Neural cell (in vitro differentiated cells): ENCODE measurements around the gene PLCB4. TPM values are rescaled to one million over a fixed set of nuclear protein-coding genes. Genes with fewer than 3 reads are reported as not detected.

Source experiments
- H2AFZ ChIP-seq: fragments of 200-600, 300-800 bp; sonication (generic), shearing (Covaris generic); 2 replicates; pipeline ENCODE4 v1.6.0; 2014; ENCODE audit warnings: low read depth, mild to moderate bottlenecking, antibody characterized with exemption, low read length, moderate library complexity
- H3F3A ChIP-seq: fragments of 200-600 bp; shearing (Covaris generic); 2 replicates; pipeline ENCODE4 v1.6.1; 2016; ENCODE audit warnings: mild to moderate bottlenecking, moderate library complexity, mixed read lengths, antibody characterized with exemption, low read length; ENCODE audit not compliant: insufficient read depth, poor library complexity, severe bottlenecking
- H3K27ac ChIP-seq: fragments of 200-600, 300-800 bp; sonication (generic), shearing (Covaris generic); 2 replicates; pipeline ENCODE4 v1.5.1; 2014; ENCODE audit warnings: mild to moderate bottlenecking, low read length, moderate library complexity
- H3K27me3 ChIP-seq: fragments of 300-800, 200-600 bp; sonication (generic), shearing (Covaris generic); 2 replicates; pipeline ENCODE4 v1.6.0; 2014; ENCODE audit warnings: mild to moderate bottlenecking, low read depth, low read length, moderate library complexity; ENCODE audit not compliant: insufficient read depth
- H3K36me3 ChIP-seq: fragments of 300-800, 200-600 bp; sonication (generic), shearing (Covaris generic); 2 replicates; pipeline ENCODE4 v1.5.1; 2014; ENCODE audit warnings: mild to moderate bottlenecking, antibody characterized with exemption, low read length, moderate library complexity; ENCODE audit not compliant: insufficient read depth
- H3K4me2 ChIP-seq: fragments of 300-800, 200-600 bp; sonication (generic), shearing (Covaris generic); 2 replicates; pipeline ENCODE4 v1.6.0; 2014; ENCODE audit warnings: mild to moderate bottlenecking, low read length
- H3K4me3 ChIP-seq: fragments of 300-800, 200-600 bp; sonication (generic), shearing (Covaris generic); 2 replicates; pipeline ENCODE4 v1.5.1; 2014; ENCODE audit warnings: mild to moderate bottlenecking, low read length, moderate library complexity
- H3K79me2 ChIP-seq: fragments of 200-600 bp; shearing (Covaris generic); replicated peaks from 2 replicates; pipeline ENCODE4 v1.6.0; 2014; ENCODE audit warnings: mild to moderate bottlenecking, low read length, moderate library complexity; ENCODE audit not compliant: insufficient read depth
- H3K9ac ChIP-seq: fragments of 300-800, 200-600 bp; sonication (generic), shearing (Covaris generic); 2 replicates; pipeline ENCODE4 v1.6.1; 2016; ENCODE audit warnings: mild to moderate bottlenecking, low read length, mixed read lengths
- H3K9me2 ChIP-seq: fragments of 200-600 bp; shearing (Covaris generic); 2 replicates; pipeline ENCODE4 v1.6.1; 2016; ENCODE audit warnings: mild to moderate bottlenecking, low read length, mixed read lengths; ENCODE audit not compliant: insufficient read depth
- H3K9me3 ChIP-seq: fragments of 200-600, 300-800 bp; sonication (generic), shearing (Covaris generic); 2 replicates; pipeline ENCODE4 v1.6.1; 2016; ENCODE audit warnings: mild to moderate bottlenecking, mixed run types, low read length, moderate library complexity, mixed read lengths
- H4K20me1 ChIP-seq: fragments of 200-600 bp; shearing (Covaris generic); 2 replicates; pipeline ENCODE4 v1.6.1; 2016; ENCODE audit warnings: mild to moderate bottlenecking, mixed run types; ENCODE audit not compliant: insufficient read depth
- CTCF ChIP-seq: fragments of 450-650 bp; IDR thresholded peaks from 2 replicates; pipeline ENCODE4 v1.5.1; 2014; ENCODE audit warnings: antibody characterized with exemption, mild to moderate bottlenecking, moderate library complexity; ENCODE audit not compliant: poor library complexity, severe bottlenecking
- EP300 ChIP-seq: fragments of 450-650 bp; conservative IDR thresholded peaks from 2 replicates; pipeline ENCODE4 v1.6.1; 2014; ENCODE audit warnings: antibody characterized with exemption, mild to moderate bottlenecking, moderate library complexity; ENCODE audit not compliant: poor library complexity, severe bottlenecking
- EZH2 ChIP-seq: fragments of 200-600, 300-800 bp; shearing (Covaris generic), sonication (generic); IDR thresholded peaks from 2 replicates; pipeline ENCODE4 v1.6.1; 2014; ENCODE audit warnings: antibody characterized with exemption, low read length, borderline replicate concordance, mild to moderate bottlenecking; ENCODE audit not compliant: insufficient read depth, poor library complexity, severe bottlenecking
- MXI1 ChIP-seq: fragments of 450-650 bp; conservative IDR thresholded peaks from 2 replicates; pipeline ENCODE4 v1.6.1; 2014; ENCODE audit warnings: antibody characterized with exemption, mild to moderate bottlenecking; ENCODE audit not compliant: poor library complexity, severe bottlenecking
- POLR2AphosphoS5 ChIP-seq: IDR thresholded peaks from 2 replicates; pipeline ENCODE4 v1.6.1; 2012
- RAD21 ChIP-seq: fragments of 450-650 bp; conservative IDR thresholded peaks from 2 replicates; pipeline ENCODE4 v1.6.1; 2014; ENCODE audit warnings: antibody characterized with exemption, mild to moderate bottlenecking, moderate library complexity
- REST ChIP-seq: IDR thresholded peaks from 2 replicates; pipeline ENCODE4 v1.6.1; 2012; ENCODE audit warnings: borderline replicate concordance
- SMC3 ChIP-seq: fragments of 450-650 bp; conservative IDR thresholded peaks from 2 replicates; pipeline ENCODE4 v1.6.1; 2014; ENCODE audit warnings: antibody characterized with exemption, mild to moderate bottlenecking, moderate library complexity; ENCODE audit not compliant: poor library complexity
- TAF1 ChIP-seq: IDR thresholded peaks from 2 replicates; pipeline ENCODE4 v1.6.1; 2012; ENCODE audit warnings: low read depth
- polyA plus RNA-seq: library from polyadenylated mRNA; depleted of rRNA; stranded (reverse); fragments of >200 nt; gene quantifications from 2 replicates; pipeline ENCODE4 v1.2.3, GENCODE V29; 2014

PLCB4 gene
- polyA plus RNA-seq, 1 donor from 2014 or later, result 13.1 TPM

GRCh38 chr20:9311132-9311531, 242.2 kb downstream of the PLCB4 start:
- Histone ChIP-seq H3K9me3 (no peaks in the 10 kb centered on the region), H3K79me2 (no peaks in the 10 kb centered on the region), H3K4me3 (no peak overlapping the region), H4K20me1 (no peaks in the 10 kb centered on the region), H3K27me3 (no peaks in the 10 kb centered on the region), H3K27ac (no peak overlapping the region), H3K9me2 (no peaks in the 10 kb centered on the region), H3K9ac (no peak overlapping the region), H2AFZ (no peak overlapping the region), H3K4me2 (no peak overlapping the region), H3F3A (no peaks in the 10 kb centered on the region), H3K36me3 (no peaks in the 10 kb centered on the region)
- TF ChIP-seq MXI1 (no peak), SMC3 (no peak), REST (no peak), EZH2 (no peak), CTCF (no peak), RAD21 (no peak), TAF1 (no peak), POLR2AphosphoS5 (no peak), EP300 (no peak)

GRCh38 chr20:9319687-9320384, 250.9 kb downstream of the PLCB4 start:
- Histone ChIP-seq H3K27me3 (no peaks in the 10 kb centered on the region), H3K36me3 (no peaks in the 10 kb centered on the region), H3K9ac (no peak overlapping the region), H3K4me3 (no peak overlapping the region), H3K4me2 (no peak overlapping the region), H3F3A (no peaks in the 10 kb centered on the region), H2AFZ (no peak overlapping the region), H4K20me1 (no peaks in the 10 kb centered on the region), H3K9me3 (no peaks in the 10 kb centered on the region), H3K9me2 (no peaks in the 10 kb centered on the region), H3K79me2 (no peaks in the 10 kb centered on the region), H3K27ac (no peak overlapping the region)
- no peak for TF ChIP-seq TAF1
- no peak for TF ChIP-seq CTCF
- no peak for TF ChIP-seq REST
- no peak for TF ChIP-seq EZH2
- no peak for TF ChIP-seq SMC3
- no peak for TF ChIP-seq EP300
- TF ChIP-seq RAD21, result no peak
